OCI-LY1 (cell line): ENCODE results near the gene MPP1.

Source experiments
- EZH2 ChIP-seq: fragments of 200-600 bp; sonication (generic), shearing (Covaris generic); IDR thresholded peaks from 2 replicates; pipeline ENCODE4 v1.8.0; 2017; ENCODE audit warnings: borderline replicate concordance, mixed run types, mild to moderate bottlenecking, antibody characterized with exemption, low read length, moderate library complexity, mixed read lengths
- TF ChIP-seq, protein P1 (sequence below): fragments of 200-600 bp; sonication (generic), shearing (Covaris generic); IDR thresholded peaks from 2 replicates; pipeline ENCODE4 v1.5.1; 2017; ENCODE audit warnings: mild to moderate bottlenecking, antibody characterized with exemption, low read length, moderate library complexity, mixed read lengths

DNA sequence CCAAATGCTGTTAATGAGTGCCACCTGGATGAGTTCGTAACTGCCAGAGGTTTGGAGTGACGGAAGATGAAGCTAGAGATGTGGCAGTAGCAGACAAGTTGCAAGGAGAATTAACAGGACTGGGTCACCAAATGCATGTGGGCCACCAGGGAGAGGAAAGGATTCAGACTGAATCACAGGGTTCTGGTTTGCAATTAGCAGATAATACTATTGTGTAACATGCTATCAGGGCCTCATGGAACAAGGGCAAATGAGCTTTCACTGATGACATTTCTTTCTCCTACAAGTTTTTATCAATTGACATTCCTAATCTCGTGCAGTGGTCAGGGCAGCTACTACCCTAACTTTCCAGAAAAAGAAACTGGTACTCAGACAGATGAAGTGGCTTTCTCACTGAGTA lies 75.8 kb downstream of the MPP1 start:
- TF ChIP-seq, protein P1, sequence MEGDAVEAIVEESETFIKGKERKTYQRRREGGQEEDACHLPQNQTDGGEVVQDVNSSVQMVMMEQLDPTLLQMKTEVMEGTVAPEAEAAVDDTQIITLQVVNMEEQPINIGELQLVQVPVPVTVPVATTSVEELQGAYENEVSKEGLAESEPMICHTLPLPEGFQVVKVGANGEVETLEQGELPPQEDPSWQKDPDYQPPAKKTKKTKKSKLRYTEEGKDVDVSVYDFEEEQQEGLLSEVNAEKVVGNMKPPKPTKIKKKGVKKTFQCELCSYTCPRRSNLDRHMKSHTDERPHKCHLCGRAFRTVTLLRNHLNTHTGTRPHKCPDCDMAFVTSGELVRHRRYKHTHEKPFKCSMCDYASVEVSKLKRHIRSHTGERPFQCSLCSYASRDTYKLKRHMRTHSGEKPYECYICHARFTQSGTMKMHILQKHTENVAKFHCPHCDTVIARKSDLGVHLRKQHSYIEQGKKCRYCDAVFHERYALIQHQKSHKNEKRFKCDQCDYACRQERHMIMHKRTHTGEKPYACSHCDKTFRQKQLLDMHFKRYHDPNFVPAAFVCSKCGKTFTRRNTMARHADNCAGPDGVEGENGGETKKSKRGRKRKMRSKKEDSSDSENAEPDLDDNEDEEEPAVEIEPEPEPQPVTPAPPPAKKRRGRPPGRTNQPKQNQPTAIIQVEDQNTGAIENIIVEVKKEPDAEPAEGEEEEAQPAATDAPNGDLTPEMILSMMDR = no peak
- TF ChIP-seq EZH2 = no peak
